ENCODE measurements around the gene ENOX2. TPM values are rescaled to one million over a fixed set of nuclear protein-coding genes. Genes with fewer than 3 reads are reported as not detected.

The ENOX2 gene
- total and polyA plus RNA-seq, 8 donors, result 2.6 to 12.1 (median 7.3) TPM

- TF ChIP-seq POLR2A (IDR thresholded peaks at IDR 0.05) (no peak), CTCF (IDR thresholded peaks at IDR 0.05) (no peak), EP300 (IDR thresholded peaks at IDR 0.05) (no peak), POLR2AphosphoS5 (IDR thresholded peaks at IDR 0.05) (no peak)
- H3K4me1 ChIP-seq, result no peaks in the 10 kb centered on the region
- H3K27ac ChIP-seq, result no peak overlapping the region
- DNase-seq, result no peak
- H3K4me3 ChIP-seq, result no peak overlapping the region
- peaks cover 0 to 26% (median 19%) of the 10 kb centered on the region in 4 donors for H3K9me3 ChIP-seq
- intact Hi-C loops (cut with DNase I; ENCODE audit: low total_unique reads), result no loop called here
- no peaks in the 10 kb centered on the region for H3K27me3 ChIP-seq
- H3K36me3 ChIP-seq, result peaks cover 0 to 6% (median 0%) of the 10 kb centered on the region in 4 donors
These were observed 174.8 kb downstream of the ENOX2 start for GRCh38 chrX:130728208-130728607.

GRCh38 chrX:130726661-130727060 is 176.3 kb downstream of the ENOX2 start:
- no peak overlapping the region for H3K4me3 ChIP-seq
- intact Hi-C loops (cut with DNase I; ENCODE audit: low total_unique reads), result no loop called here
- 76 to 92% (median 90%) methylated on average over 3 of the region's 3 CpGs for WGBS, 5 donors
- no peaks in the 10 kb centered on the region for H3K27me3 ChIP-seq
- no peak overlapping the region for H3K27ac ChIP-seq
- no peak for DNase-seq
- no peaks in the 10 kb centered on the region for H3K4me1 ChIP-seq
- TF ChIP-seq POLR2AphosphoS5 (IDR thresholded peaks at IDR 0.05), result no peak
- no peak for TF ChIP-seq CTCF (IDR thresholded peaks at IDR 0.05)
- TF ChIP-seq POLR2A (IDR thresholded peaks at IDR 0.05), result no peak
- TF ChIP-seq EP300 (IDR thresholded peaks at IDR 0.05), result no peak
- peaks cover 0 to 19% (median 12%) of the 10 kb centered on the region in 4 donors for H3K9me3 ChIP-seq
- H3K36me3 ChIP-seq, result peaks cover 0 to 6% (median 0%) of the 10 kb centered on the region in 4 donors

GRCh38 chrX:130725519-130725918 is 177.5 kb downstream of the ENOX2 start:
- Histone ChIP-seq H3K4me3 (no peak overlapping the region), H3K27me3 (no peaks in the 10 kb centered on the region), H3K9me3 (peaks cover 0 to 16% (median 12%) of the 10 kb centered on the region in 4 donors), H3K4me1 (no peaks in the 10 kb centered on the region), H3K27ac (no peak overlapping the region), H3K36me3 (peaks cover 0 to 6% (median 0%) of the 10 kb centered on the region in 4 donors)
- WGBS, 5 donors, result 33 to 73% (median 55%) methylated on average over 1 of the region's 1 CpG
- TF ChIP-seq CTCF (IDR thresholded peaks at IDR 0.05) (no peak), EP300 (IDR thresholded peaks at IDR 0.05) (no peak), POLR2AphosphoS5 (IDR thresholded peaks at IDR 0.05) (no peak), POLR2A (IDR thresholded peaks at IDR 0.05) (no peak)
- intact Hi-C loops (cut with DNase I; ENCODE audit: low total_unique reads), result no loop called here
- DNase-seq, result no peak

- WGBS, 5 donors, result 61 to 85% (median 73%) methylated on average over 6 of the region's 6 CpGs
- no peak overlapping the region for H3K27ac ChIP-seq
- TF ChIP-seq EP300 (IDR thresholded peaks at IDR 0.05) (no peak), POLR2A (IDR thresholded peaks at IDR 0.05) (no peak), POLR2AphosphoS5 (IDR thresholded peaks at IDR 0.05) (no peak), CTCF (IDR thresholded peaks at IDR 0.05) (no peak)
These were observed 183.6 kb downstream of the ENOX2 start for GRCh38 chrX:130719413-130719812.

More at GRCh38 chrX:130719413-130719812, 183.6 kb downstream of the ENOX2 start:
- Histone ChIP-seq H3K4me1 (no peaks in the 10 kb centered on the region), H3K4me3 (no peak overlapping the region), H3K36me3 (no peaks in the 10 kb centered on the region), H3K9me3 (no peaks in the 10 kb centered on the region), H3K27me3 (no peaks in the 10 kb centered on the region)
- intact Hi-C loops (cut with DNase I; ENCODE audit: low total_unique reads), result no loop called here
- DNase-seq, result no peak

Data from stomach (tissue), 9 donors.